Measurements from ENCODE around the gene ZSCAN5A.
"Not testable (repeated sequence)": the region's sequence is repeated elsewhere in the genome, so short reads cannot be mapped to it uniquely, and the experiment has no call there.

Gene ZSCAN5A

GRCh38 chr19:56193981-56194640, 120.5 kb downstream of the ZSCAN5A start:
- Histone ChIP-seq H3K27ac (ENCODE audit: low read depth, low read length) (no peak overlapping the region), H3K4me3 (ENCODE audit: low read depth in 1 of 5, low read length in 5 of 5) (no peak overlapping the region), H3K27me3 (ENCODE audit: control insufficient read depth in 5 of 5, insufficient read depth in 4 of 5, low read length in 5 of 5) (no peaks in the 10 kb centered on the region), H3K36me3 (ENCODE audit: control insufficient read depth in 5 of 5, insufficient read depth in 5 of 5, low read length in 5 of 5) (no peaks in the 10 kb centered on the region), H3K9ac (ENCODE audit: low read length in 5 of 5) (no peak overlapping the region), H3K9me3 (ENCODE audit: control insufficient read depth in 5 of 5, low read length in 5 of 5) (no peaks in the 10 kb centered on the region), H3K4me1 (ENCODE audit: control insufficient read depth in 5 of 5, insufficient read depth in 5 of 5, low read length in 5 of 5) (no peaks in the 10 kb centered on the region)

- no peaks in the 10 kb centered on the region for H3K36me3 ChIP-seq (ENCODE audit: control insufficient read depth in 5 of 5, insufficient read depth in 5 of 5, low read length in 5 of 5)
- H3K27me3 ChIP-seq (ENCODE audit: control insufficient read depth in 5 of 5, insufficient read depth in 4 of 5, low read length in 5 of 5) = peaks cover 0 to 2% (median 0%) of the 10 kb centered on the region in 5 donors
- no peak overlapping the region for H3K27ac ChIP-seq (ENCODE audit: low read depth, low read length)
- H3K4me1 ChIP-seq (ENCODE audit: control insufficient read depth in 5 of 5, insufficient read depth in 5 of 5, low read length in 5 of 5) = no peaks in the 10 kb centered on the region
- H3K4me3 ChIP-seq (ENCODE audit: low read depth in 1 of 5, low read length in 5 of 5) = no peak overlapping the region
- no peak overlapping the region for H3K9ac ChIP-seq (ENCODE audit: low read length in 5 of 5)
- H3K9me3 ChIP-seq (ENCODE audit: control insufficient read depth in 5 of 5, low read length in 5 of 5) = no peaks in the 10 kb centered on the region
Observed at GRCh38 chr19:56191711-56192110, 122.9 kb downstream of the ZSCAN5A start.

DNA sequence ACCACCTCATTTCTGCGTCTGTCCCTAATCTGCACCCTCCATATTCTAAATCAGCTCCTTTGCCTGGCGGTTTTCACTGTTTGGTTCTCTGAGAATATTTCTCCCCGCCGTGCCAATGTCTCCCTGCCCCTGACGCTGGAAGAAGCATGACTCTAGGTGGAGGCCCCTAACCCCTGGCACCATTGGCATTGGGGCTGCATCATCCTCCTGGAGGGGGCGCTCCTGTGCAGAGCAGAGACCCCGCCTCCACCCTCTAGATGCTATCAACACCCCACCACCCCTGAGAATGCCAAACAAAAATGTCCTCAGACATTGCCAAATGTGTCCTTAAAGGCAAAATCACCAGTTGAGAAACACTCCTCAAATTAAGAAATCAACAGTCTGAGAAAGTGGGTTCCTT, 123.5 kb downstream of the ZSCAN5A start:
- H3K27ac ChIP-seq (ENCODE audit: low read depth, low read length) = no peak overlapping the region
- no peak overlapping the region for H3K4me3 ChIP-seq (ENCODE audit: low read depth in 1 of 5, low read length in 5 of 5)
- no peaks in the 10 kb centered on the region for H3K36me3 ChIP-seq (ENCODE audit: control insufficient read depth in 5 of 5, insufficient read depth in 5 of 5, low read length in 5 of 5)
- no peaks in the 10 kb centered on the region for H3K4me1 ChIP-seq (ENCODE audit: control insufficient read depth in 5 of 5, insufficient read depth in 5 of 5, low read length in 5 of 5)
- no peaks in the 10 kb centered on the region for H3K9me3 ChIP-seq (ENCODE audit: control insufficient read depth in 5 of 5, low read length in 5 of 5)
- no peak overlapping the region for H3K9ac ChIP-seq (ENCODE audit: low read length in 5 of 5)
- H3K27me3 ChIP-seq (ENCODE audit: control insufficient read depth in 5 of 5, insufficient read depth in 4 of 5, low read length in 5 of 5) = peaks cover 0 to 2% (median 0%) of the 10 kb centered on the region in 5 donors

DNA sequence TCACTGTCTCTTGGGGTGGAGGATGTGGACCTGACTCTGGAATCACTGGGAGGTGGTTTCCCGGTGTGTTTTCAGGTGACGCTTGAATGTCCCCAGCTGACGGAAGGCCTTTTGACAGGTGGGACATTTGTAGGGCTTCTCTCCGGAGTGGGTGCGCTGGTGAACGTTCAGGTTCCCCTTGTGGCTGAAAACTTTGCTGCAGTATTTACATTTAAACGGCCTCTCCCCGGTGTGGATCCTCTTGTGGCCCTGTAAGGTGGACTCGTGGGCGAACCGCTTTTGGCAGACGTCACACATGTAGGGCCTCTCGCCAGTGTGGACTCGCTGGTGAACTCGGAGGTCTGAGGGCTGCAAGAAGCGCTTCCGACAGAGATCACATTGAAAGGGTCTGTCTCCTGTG, 124.9 kb downstream of the ZSCAN5A start:
- no peak overlapping the region for H3K27ac ChIP-seq (ENCODE audit: low read depth, low read length)
- H3K36me3 ChIP-seq (ENCODE audit: control insufficient read depth in 5 of 5, insufficient read depth in 5 of 5, low read length in 5 of 5) = no peaks in the 10 kb centered on the region
- no peak overlapping the region for H3K4me3 ChIP-seq (ENCODE audit: low read depth in 1 of 5, low read length in 5 of 5)
- H3K9me3 ChIP-seq (ENCODE audit: control insufficient read depth in 5 of 5, low read length in 5 of 5) = no peaks in the 10 kb centered on the region
- no peaks in the 10 kb centered on the region for H3K4me1 ChIP-seq (ENCODE audit: control insufficient read depth in 5 of 5, insufficient read depth in 5 of 5, low read length in 5 of 5)
- no peak overlapping the region for H3K9ac ChIP-seq (ENCODE audit: low read length in 5 of 5)
- peaks cover 0 to 2% (median 0%) of the 10 kb centered on the region in 5 donors for H3K27me3 ChIP-seq (ENCODE audit: control insufficient read depth in 5 of 5, insufficient read depth in 4 of 5, low read length in 5 of 5)

DNA sequence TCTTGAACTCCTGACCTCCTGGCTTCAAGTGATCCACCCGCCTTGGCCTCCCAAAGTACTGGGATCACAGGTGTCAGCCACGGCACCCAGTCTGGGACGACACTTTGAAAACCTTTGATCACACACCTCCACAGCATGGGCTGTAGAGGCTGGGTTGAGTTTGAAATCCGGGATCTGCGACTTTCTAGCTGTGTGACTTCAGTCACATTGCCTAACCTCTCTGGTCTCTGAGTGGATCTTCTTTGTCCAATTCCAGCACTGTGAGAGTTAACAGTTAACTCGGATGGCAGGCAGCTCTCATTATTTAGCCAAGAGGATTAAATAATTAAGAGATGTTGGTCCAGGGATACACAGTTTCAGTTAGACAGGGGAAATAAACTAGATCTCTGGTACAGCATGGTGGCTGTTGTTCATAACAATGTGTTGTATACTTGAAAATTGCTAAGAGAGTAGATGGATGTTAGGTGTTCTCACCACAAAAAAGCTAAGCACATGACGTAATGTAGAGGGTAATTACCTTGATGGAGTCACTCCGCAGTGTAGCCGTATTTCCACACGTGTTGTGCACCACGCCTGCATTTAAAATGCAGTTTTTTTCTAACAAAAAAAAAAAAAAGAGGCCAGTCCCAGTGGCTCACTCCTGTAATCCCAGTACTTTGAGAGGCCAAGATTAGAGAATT, 136.9 kb downstream of the ZSCAN5A start:
- H3K27me3 ChIP-seq (ENCODE audit: control insufficient read depth in 5 of 5, insufficient read depth in 4 of 5, low read length in 5 of 5) = peaks cover 24 to 31% (median 25%) of the 10 kb centered on the region in 5 donors
- H3K9ac ChIP-seq (ENCODE audit: low read length in 5 of 5) = no peak overlapping the region
- no peaks in the 10 kb centered on the region for H3K36me3 ChIP-seq (ENCODE audit: control insufficient read depth in 5 of 5, insufficient read depth in 5 of 5, low read length in 5 of 5)
- H3K9me3 ChIP-seq (ENCODE audit: control insufficient read depth in 5 of 5, low read length in 5 of 5) = no peaks in the 10 kb centered on the region
- H3K4me1 ChIP-seq (ENCODE audit: control insufficient read depth in 5 of 5, insufficient read depth in 5 of 5, low read length in 5 of 5) = no peaks in the 10 kb centered on the region
- no peak overlapping the region for H3K27ac ChIP-seq (ENCODE audit: low read depth, low read length)
- no peak overlapping the region for H3K4me3 ChIP-seq (ENCODE audit: low read depth in 1 of 5, low read length in 5 of 5)

- Histone ChIP-seq H3K4me1 (ENCODE audit: control insufficient read depth in 5 of 5, insufficient read depth in 5 of 5, low read length in 5 of 5) (peaks cover 0 to under 1% (median under 1%) of the 10 kb centered on the region in 5 donors), H3K4me3 (ENCODE audit: low read depth in 1 of 5, low read length in 5 of 5) (no peak overlapping the region), H3K36me3 (ENCODE audit: control insufficient read depth in 5 of 5, insufficient read depth in 5 of 5, low read length in 5 of 5) (no peaks in the 10 kb centered on the region), H3K27ac (ENCODE audit: low read depth, low read length) (no peak overlapping the region), H3K9me3 (ENCODE audit: control insufficient read depth in 5 of 5, low read length in 5 of 5) (no peaks in the 10 kb centered on the region), H3K27me3 (ENCODE audit: control insufficient read depth in 5 of 5, insufficient read depth in 4 of 5, low read length in 5 of 5) (peaks cover 22 to 31% (median 24%) of the 10 kb centered on the region in 5 donors), H3K9ac (ENCODE audit: low read length in 5 of 5) (no peak overlapping the region)
Observed at GRCh38 chr19:56176881-56177280, 137.8 kb downstream of the ZSCAN5A start.

DNA sequence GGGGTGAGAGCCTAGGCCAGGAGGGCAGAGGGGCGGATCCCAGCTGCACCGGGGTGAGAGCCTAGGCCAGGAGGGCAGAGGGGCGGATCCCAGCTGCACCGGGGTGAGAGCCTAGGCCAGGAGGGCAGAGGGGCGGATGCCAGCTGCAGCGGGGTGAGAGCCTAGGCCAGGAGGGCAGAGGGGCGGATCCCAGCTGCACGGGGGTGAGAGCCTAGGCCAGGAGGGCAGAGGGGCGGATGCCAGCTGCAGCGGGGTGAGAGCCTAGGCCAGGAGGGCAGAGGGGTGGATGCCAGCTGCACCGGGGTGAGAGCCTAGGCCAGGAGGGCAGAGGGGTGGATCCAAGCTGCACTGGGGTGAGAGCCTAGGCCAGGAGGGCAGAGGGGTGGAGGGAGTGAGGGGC, 138.3 kb downstream of the ZSCAN5A start:
- H3K4me3 ChIP-seq (ENCODE audit: low read depth in 1 of 5, low read length in 5 of 5); H3K9ac ChIP-seq (ENCODE audit: low read length in 5 of 5); H3K4me1 ChIP-seq (ENCODE audit: control insufficient read depth in 5 of 5, insufficient read depth in 5 of 5, low read length in 5 of 5); H3K36me3 ChIP-seq (ENCODE audit: control insufficient read depth in 5 of 5, insufficient read depth in 5 of 5, low read length in 5 of 5); H3K27ac ChIP-seq (ENCODE audit: low read depth, low read length); H3K9me3 ChIP-seq (ENCODE audit: control insufficient read depth in 5 of 5, low read length in 5 of 5): not testable (repeated sequence)
- H3K27me3 ChIP-seq (ENCODE audit: control insufficient read depth in 5 of 5, insufficient read depth in 4 of 5, low read length in 5 of 5) = peaks cover 22 to 31% (median 24%) of the 10 kb centered on the region in 5 donors

- H3K4me1 ChIP-seq (ENCODE audit: control insufficient read depth in 5 of 5, insufficient read depth in 5 of 5, low read length in 5 of 5); H3K9me3 ChIP-seq (ENCODE audit: control insufficient read depth in 5 of 5, low read length in 5 of 5); H3K36me3 ChIP-seq (ENCODE audit: control insufficient read depth in 5 of 5, insufficient read depth in 5 of 5, low read length in 5 of 5); H3K4me3 ChIP-seq (ENCODE audit: low read depth in 1 of 5, low read length in 5 of 5); H3K9ac ChIP-seq (ENCODE audit: low read length in 5 of 5); H3K27ac ChIP-seq (ENCODE audit: low read depth, low read length): not testable (repeated sequence)
- peaks cover 22 to 31% (median 24%) of the 10 kb centered on the region in 5 donors for H3K27me3 ChIP-seq (ENCODE audit: control insufficient read depth in 5 of 5, insufficient read depth in 4 of 5, low read length in 5 of 5)
Observed at GRCh38 chr19:56175861-56176307, 138.8 kb downstream of the ZSCAN5A start, which contains the start of gene GALP. Gene GALP (plus strand): TSS chr19:56176008. CDS start chr19:56177109, 1,101 bp downstream.

DNA sequence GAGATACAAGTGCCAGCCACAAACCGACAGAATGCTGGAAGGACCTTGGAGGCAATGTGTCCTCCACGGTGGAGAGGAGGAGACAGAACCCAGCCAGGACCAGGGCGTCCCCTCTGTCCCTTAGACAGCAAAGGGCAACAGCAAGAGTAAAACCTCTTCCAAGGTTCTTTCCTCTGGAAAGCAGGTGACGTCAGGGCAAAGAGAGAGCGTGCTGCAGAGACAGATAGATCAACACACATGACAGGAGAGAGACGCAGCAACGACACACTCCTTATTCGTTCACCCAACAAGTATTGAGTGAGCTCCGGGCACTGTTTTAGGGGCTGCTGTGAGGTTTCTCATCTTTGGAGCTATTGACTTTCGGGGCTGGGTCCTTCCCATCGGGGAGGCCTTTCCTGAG, 140.1 kb downstream of the ZSCAN5A start:
- Histone ChIP-seq H3K4me3 (ENCODE audit: low read depth in 1 of 5, low read length in 5 of 5) (no peak overlapping the region), H3K9me3 (ENCODE audit: control insufficient read depth in 5 of 5, low read length in 5 of 5) (no peaks in the 10 kb centered on the region), H3K9ac (ENCODE audit: low read length in 5 of 5) (no peak overlapping the region), H3K27me3 (ENCODE audit: control insufficient read depth in 5 of 5, insufficient read depth in 4 of 5, low read length in 5 of 5) (peaks cover 22 to 31% (median 24%) of the 10 kb centered on the region in 5 donors), H3K27ac (ENCODE audit: low read depth, low read length) (no peak overlapping the region), H3K36me3 (ENCODE audit: control insufficient read depth in 5 of 5, insufficient read depth in 5 of 5, low read length in 5 of 5) (no peaks in the 10 kb centered on the region), H3K4me1 (ENCODE audit: control insufficient read depth in 5 of 5, insufficient read depth in 5 of 5, low read length in 5 of 5) (peaks cover 3 to 10% (median 4%) of the 10 kb centered on the region in 5 donors)

DNA sequence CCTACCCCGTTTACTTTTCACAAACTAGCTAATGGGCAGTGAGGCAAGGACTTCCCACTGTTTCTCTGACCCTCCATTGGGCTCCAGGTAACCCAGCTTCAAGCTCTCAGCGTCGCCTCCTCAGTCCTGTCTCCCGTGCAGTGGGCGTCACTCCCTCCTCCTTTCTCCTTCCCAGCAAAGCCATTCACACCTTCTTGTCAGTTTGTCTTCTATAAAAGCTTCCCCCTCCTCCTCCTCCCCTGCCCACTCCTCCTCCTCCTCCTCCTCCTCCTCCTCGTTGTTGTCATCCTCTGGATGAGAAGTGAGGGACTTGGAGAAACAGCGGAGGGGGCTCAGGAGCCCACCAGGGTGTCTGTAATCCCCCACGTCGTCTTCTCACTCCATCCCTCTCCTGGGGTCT, 140.6 kb downstream of the ZSCAN5A start:
- Histone ChIP-seq H3K4me3 (ENCODE audit: low read depth in 1 of 5, low read length in 5 of 5) (no peak overlapping the region), H3K4me1 (ENCODE audit: control insufficient read depth in 5 of 5, insufficient read depth in 5 of 5, low read length in 5 of 5) (peaks cover 3 to 10% (median 4%) of the 10 kb centered on the region in 5 donors), H3K9me3 (ENCODE audit: control insufficient read depth in 5 of 5, low read length in 5 of 5) (no peaks in the 10 kb centered on the region), H3K27me3 (ENCODE audit: control insufficient read depth in 5 of 5, insufficient read depth in 4 of 5, low read length in 5 of 5) (peaks cover 22 to 31% (median 24%) of the 10 kb centered on the region in 5 donors), H3K36me3 (ENCODE audit: control insufficient read depth in 5 of 5, insufficient read depth in 5 of 5, low read length in 5 of 5) (no peaks in the 10 kb centered on the region), H3K27ac (ENCODE audit: low read depth, low read length) (no peak overlapping the region), H3K9ac (ENCODE audit: low read length in 5 of 5) (no peak overlapping the region)
